Stimulated activated CD8-positive, alpha-beta memory T cell treated with anti-CD3 and anti-CD28 coated beads, Interleukin-7, amount 100 ng/mL, for 1 hour (primary cell): ENCODE results near the gene ZNF668.
"Not testable (repeated sequence)": the region's sequence is repeated elsewhere in the genome, so short reads cannot be mapped to it uniquely, and the experiment has no call there.

Experiments
- DNase-seq, 2 donors: peaks; one replicate each; pipeline ENCODE4 v3.0.0-alpha.2; 2020; ENCODE audit warnings: low read depth in 2 of 2

The ZNF668 gene

DNA sequence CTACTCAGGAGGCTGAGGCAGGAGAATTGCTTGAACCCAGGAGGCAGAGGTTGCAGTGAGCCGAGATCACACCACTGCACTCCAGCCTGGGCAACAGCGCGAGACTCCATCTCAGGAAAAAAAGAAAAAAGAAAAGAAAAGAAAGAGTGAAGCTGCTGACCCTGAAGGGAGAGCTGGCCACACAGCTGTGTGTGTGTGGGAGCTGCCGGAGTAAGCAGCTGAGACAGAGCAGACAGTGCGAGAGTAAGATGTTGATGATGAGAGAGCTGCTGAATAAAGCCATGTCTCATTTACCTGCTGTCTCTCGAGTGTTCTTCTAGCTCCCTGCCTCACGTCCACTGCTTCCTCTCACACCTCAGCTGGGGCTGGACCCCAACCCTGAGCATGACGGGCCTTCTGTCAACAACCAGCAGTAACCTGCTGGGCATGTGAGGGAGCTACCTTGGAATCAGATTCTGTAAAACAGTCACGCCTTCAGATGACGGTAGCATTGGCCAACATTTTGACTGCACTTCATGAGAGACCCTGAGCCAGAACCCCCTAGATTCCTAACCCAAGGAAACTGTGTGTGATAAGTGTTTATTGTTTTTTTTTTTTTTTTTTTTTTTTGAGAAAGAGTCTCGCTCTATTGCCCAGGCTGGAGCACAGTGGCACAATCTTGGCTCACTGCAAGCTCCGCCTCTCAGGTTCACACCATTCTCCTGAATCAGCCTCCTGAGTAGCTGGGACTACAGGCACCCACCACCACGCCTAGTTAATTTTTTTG lies 27.0 kb upstream of the ZNF668 start:
- DNase-seq, result not testable (repeated sequence)

GRCh38 chr16:31099860-31100638 lies 26.0 kb upstream of the ZNF668 start:
- no peak for DNase-seq

- peak; percentile 63 to 66 for DNase-seq
These were observed 20.5 kb upstream of the ZNF668 start, which contains the start of gene VKORC1 for GRCh38 chr16:31094424-31095120. TSS of gene VKORC1 (minus strand) at chr16:31094797. CDS start at chr16:31094729, 68 bp downstream.

DNA sequence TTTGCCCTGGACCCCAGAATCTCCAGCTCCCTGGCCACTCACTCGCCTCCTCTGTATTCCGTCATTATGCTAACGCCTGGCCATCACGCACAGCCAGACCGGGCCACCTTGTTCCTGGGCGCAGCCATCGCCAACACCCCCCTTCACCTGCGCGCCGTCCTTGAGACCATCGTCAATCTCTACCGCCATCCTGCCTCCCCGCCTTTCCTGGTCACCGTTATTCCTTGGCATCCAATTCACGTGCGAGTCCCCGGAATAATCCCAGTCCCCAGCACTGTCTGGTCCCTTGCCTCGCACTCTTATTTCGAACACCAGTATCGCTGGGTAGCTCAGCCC lies 20.0 kb upstream of the ZNF668 start:
- DNase-seq, result no peak

GRCh38 chr16:31093132-31093703 lies 19.2 kb upstream of the ZNF668 start:
- DNase-seq, result no peak

GRCh38 chr16:31092330-31092729 lies 18.3 kb upstream of the ZNF668 start:
- DNase-seq, result no peak

DNA sequence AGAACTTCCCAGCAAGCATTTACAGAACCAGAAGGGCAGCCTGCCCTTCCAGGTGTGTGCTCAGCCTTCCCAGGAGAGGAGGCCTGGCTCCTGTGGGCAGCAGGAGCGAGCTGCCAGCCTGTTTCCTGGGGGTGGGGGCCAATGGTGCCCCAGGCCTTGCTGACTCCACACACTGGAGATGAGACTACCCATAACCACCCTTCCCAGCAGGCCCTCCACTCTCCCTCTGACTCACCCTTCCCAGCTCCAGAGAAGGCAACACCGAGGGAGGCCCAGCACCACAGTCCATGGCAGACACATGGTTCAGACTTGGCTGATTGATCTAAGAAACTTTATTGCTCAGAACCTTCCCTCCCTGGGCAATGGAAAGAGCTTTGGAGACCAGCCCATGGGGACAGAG lies 16.5 kb upstream of the ZNF668 start:
- no peak for DNase-seq

GRCh38 chr16:31089199-31089598 lies 15.2 kb upstream of the ZNF668 start:
- DNase-seq, result no peak

DNA sequence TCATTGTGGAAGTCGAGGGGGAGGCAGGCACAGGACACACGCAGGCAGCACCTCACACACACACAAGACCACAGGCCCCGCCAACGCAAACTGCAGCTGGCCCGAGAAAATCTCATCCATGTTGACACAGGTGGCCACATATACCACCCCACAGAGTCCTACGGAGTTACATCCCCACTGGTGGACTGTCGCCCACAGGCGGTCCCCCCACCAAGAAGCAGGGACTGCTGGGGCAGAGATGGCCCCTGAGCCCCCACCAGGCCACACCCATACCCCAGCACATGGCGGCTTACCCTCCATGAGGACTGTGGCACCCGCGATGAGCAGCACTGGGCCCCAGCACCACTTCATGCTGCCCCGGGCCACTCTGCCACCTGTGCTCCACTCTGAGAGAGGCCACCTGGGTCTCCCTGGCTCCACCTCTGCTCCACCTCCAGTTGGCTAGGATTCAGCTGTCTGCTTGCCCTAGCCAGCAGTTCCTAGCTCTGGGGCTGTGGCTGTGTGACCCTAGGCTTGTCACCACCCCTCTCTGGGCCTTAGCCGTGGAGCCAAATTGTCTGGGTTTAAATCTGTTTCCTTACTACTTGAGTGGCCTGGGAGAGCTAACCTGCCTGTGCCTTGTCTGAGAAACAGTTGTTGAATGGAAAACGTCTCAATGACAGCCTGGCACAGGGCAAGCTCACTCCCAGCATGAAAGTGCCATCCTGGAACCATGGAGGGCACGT lies 14.6 kb upstream of the ZNF668 start, which contains the start of gene PRSS53:
Gene PRSS53 (minus strand): TSS at position 485 of the 725 bp plus-strand sequence. CDS start 134 bp downstream, at position 351.
- DNase-seq, result no peak

DNA sequence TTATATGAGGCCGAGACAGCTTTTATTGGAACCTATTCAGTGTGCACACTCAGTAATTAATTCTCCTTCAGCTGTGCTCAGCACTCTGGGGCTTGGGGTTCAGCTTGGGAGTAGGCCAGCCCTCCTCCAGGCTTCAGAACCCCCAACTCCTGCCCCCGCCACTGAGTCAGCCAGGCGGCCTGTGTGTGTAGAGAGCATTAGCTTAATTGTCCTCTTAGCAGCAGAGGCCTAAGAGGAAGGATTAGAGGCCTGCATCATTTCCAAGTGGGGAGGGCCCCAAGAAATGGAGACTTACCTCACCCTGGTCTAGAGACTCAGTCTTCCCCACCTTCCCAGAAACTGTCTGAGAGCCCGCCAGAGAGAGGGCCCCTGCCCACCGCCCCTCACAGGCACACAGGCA lies 13.9 kb upstream of the ZNF668 start:
- no peak for DNase-seq

DNA sequence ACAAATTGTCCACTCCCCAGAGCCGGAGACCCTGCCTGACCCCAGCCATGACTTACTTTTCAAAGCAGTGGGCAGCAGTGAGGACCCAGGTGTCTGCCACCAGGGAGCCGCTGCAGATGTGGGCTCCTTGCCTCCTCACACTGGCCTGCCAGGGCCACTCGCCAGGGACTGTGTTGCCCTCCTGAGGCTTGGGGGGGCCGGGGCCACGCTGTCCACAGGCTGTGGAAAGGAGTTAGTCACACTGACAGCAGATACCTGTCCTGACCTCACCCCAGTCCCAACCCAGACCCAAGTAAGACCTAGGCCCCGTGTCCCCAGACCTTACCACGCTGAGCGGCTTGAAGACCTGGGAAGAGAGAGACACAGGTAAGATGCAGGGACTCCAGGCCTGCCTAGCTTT lies 13.4 kb upstream of the ZNF668 start:
- no peak for DNase-seq

GRCh38 chr16:31086629-31086906 lies 12.5 kb upstream of the ZNF668 start:
- no peak for DNase-seq

- DNase-seq, result no peak
These were observed 12.0 kb upstream of the ZNF668 start for GRCh38 chr16:31085873-31086628.

GRCh38 chr16:31085411-31085810 lies 11.4 kb upstream of the ZNF668 start:
- DNase-seq, result no peak

GRCh38 chr16:31084584-31085302 lies 10.7 kb upstream of the ZNF668 start:
- no peak for DNase-seq

DNA sequence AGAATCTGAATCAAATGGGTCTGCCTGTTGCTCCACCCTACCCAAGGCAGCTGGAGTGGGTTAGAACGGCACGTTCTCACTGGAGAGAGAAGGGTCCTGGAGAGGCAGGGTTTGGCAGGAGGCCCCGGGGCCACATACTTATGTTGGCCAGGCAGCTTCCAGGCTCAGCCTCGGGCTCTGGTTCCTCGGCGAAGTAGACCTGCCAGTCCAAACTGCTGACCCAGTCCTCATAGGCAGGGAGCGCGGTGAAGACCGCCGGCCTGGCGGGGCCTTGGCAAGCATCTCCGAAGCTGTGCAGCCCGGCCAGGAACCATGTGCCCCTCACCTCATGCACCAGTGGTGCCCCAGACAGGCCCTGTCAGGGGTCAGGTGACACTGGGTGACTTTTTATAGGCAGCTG lies 9.9 kb upstream of the ZNF668 start:
- no peak for DNase-seq

- DNase-seq, result no peak
These were observed 9.5 kb upstream of the ZNF668 start for GRCh38 chr16:31083556-31083955.

- DNase-seq, result no peak
These were observed 9.0 kb upstream of the ZNF668 start for GRCh38 chr16:31083081-31083480.

GRCh38 chr16:31082368-31083045 lies 8.5 kb upstream of the ZNF668 start:
- no peak for DNase-seq
